ENCODE measurements around the gene LUZP1. TPM values are rescaled to one million over a fixed set of nuclear protein-coding genes. Genes with fewer than 3 reads are reported as not detected.
A peak's percentile ranks its signal among the peaks of the same experiment; 100 is the strongest.

Gene LUZP1
- total RNA-seq, 1 donor from 2014 or later, result 32.0 TPM

GRCh38 chr1:23108918-23109533 lies 59.6 kb downstream of the LUZP1 start:
- TF ChIP-seq CTCF (IDR thresholded peaks at IDR 0.05; ENCODE audit: partially characterized antibody, unreplicated experiment), result no peak
- Mint-ChIP-seq H3K36me3 (ENCODE audit: unreplicated experiment) (no peaks in the 10 kb centered on the region), H3K27me3 (ENCODE audit: unreplicated experiment) (peaks cover 4% of the 10 kb centered on the region), H3K4me1 (ENCODE audit: low read depth, unreplicated experiment) (peaks cover 4% of the 10 kb centered on the region), H3K27ac (ENCODE audit: unreplicated experiment) (no peak overlapping the region), H3K9me3 (ENCODE audit: unreplicated experiment) (peaks cover 4% of the 10 kb centered on the region), H3K4me3 (ENCODE audit: unreplicated experiment) (no peak overlapping the region)
- DNase-seq, result no peak

- H3K27ac Mint-ChIP-seq (ENCODE audit: unreplicated experiment), result peak overlapping the region; percentile 36
Observed at GRCh38 chr1:23103001-23103889, 65.4 kb downstream of the LUZP1 start.

GRCh38 chr1:23102289-23102688 lies 66.4 kb downstream of the LUZP1 start:
- DNase-seq, result no peak
- Mint-ChIP-seq H3K4me1 (ENCODE audit: low read depth, unreplicated experiment) (peaks cover 42% of the 10 kb centered on the region), H3K4me3 (ENCODE audit: unreplicated experiment) (no peak overlapping the region), H3K27ac (ENCODE audit: unreplicated experiment) (no peak overlapping the region), H3K27me3 (ENCODE audit: unreplicated experiment) (peaks cover 4% of the 10 kb centered on the region), H3K36me3 (ENCODE audit: unreplicated experiment) (no peaks in the 10 kb centered on the region), H3K9me3 (ENCODE audit: unreplicated experiment) (peaks cover 8% of the 10 kb centered on the region)
- TF ChIP-seq CTCF (IDR thresholded peaks at IDR 0.05; ENCODE audit: partially characterized antibody, unreplicated experiment), result no peak

More at GRCh38 chr1:23103001-23103889, 65.4 kb downstream of the LUZP1 start:
- peak overlapping the region; percentile 9 for H3K4me3 Mint-ChIP-seq (ENCODE audit: unreplicated experiment)
- peaks cover 40% of the 10 kb centered on the region for H3K4me1 Mint-ChIP-seq (ENCODE audit: low read depth, unreplicated experiment)
- no peak for TF ChIP-seq CTCF (IDR thresholded peaks at IDR 0.05; ENCODE audit: partially characterized antibody, unreplicated experiment)
- H3K36me3 Mint-ChIP-seq (ENCODE audit: unreplicated experiment), result no peaks in the 10 kb centered on the region
- peaks cover 4% of the 10 kb centered on the region for H3K27me3 Mint-ChIP-seq (ENCODE audit: unreplicated experiment)
- peaks cover 8% of the 10 kb centered on the region for H3K9me3 Mint-ChIP-seq (ENCODE audit: unreplicated experiment)
- no peak for DNase-seq

GRCh38 chr1:23101887-23102286 lies 66.8 kb downstream of the LUZP1 start:
- Mint-ChIP-seq H3K4me3 (ENCODE audit: unreplicated experiment) (peak overlapping the region; percentile 16), H3K27me3 (ENCODE audit: unreplicated experiment) (peaks cover 4% of the 10 kb centered on the region), H3K4me1 (ENCODE audit: low read depth, unreplicated experiment) (peaks cover 42% of the 10 kb centered on the region), H3K36me3 (ENCODE audit: unreplicated experiment) (no peaks in the 10 kb centered on the region), H3K27ac (ENCODE audit: unreplicated experiment) (peak overlapping the region; percentile 40), H3K9me3 (ENCODE audit: unreplicated experiment) (peaks cover 8% of the 10 kb centered on the region)
- no peak for DNase-seq
- TF ChIP-seq CTCF (IDR thresholded peaks at IDR 0.05; ENCODE audit: partially characterized antibody, unreplicated experiment), result no peak

Data from glutamatergic neuron (in vitro differentiated cells).